Psoas muscle (tissue), 8 donors: ENCODE results near the gene MAP1LC3B2. TPM values are rescaled to one million over a fixed set of nuclear protein-coding genes. Genes with fewer than 3 reads are reported as not detected.

Source experiments
- ATAC-seq, 4 donors: fragments of 200-7000 bp; cut with Tn5 transposase; one replicate each; pipeline ENCODE4 v1.9.1; 2020; ENCODE audit warnings: moderate library complexity in 3 of 4, mild to moderate bottlenecking in 2 of 4
- DNase-seq, 2 donors: peaks; one replicate each; pipeline ENCODE4 v3.0.0-alpha.2; 2020
- H3K27ac ChIP-seq: fragments of 200-600 bp; one replicate; pipeline ENCODE4 v1.8.0; 2022
- H3K27me3 ChIP-seq, 3 donors: fragments of 200-600 bp in 1 of 3; one replicate each; pipeline versions ENCODE4 v1.6.1 to v1.8.0; 2013 to 2022; ENCODE audit warnings: low read length in 2 of 3, mild to moderate bottlenecking in 2 of 3, moderate library complexity in 1 of 3; ENCODE audit not compliant: insufficient read depth in 3 of 3
- H3K36me3 ChIP-seq, 2 donors: fragments of 200-600 bp in 1 of 2; one replicate each; pipeline versions ENCODE4 v1.6.1 to v1.8.0; 2013 to 2022; ENCODE audit warnings: low read depth in 1 of 2, mild to moderate bottlenecking in 1 of 2, moderate library complexity in 1 of 2; ENCODE audit not compliant: insufficient read depth in 1 of 2
- H3K4me1 ChIP-seq: fragments of 200-600 bp; one replicate; pipeline ENCODE4 v1.8.0; 2022
- H3K4me3 ChIP-seq: fragments of 200-600 bp; one replicate; pipeline ENCODE4 v1.8.0; 2022; ENCODE audit warnings: mild to moderate bottlenecking
- H3K9me3 ChIP-seq: fragments of 200-600 bp; one replicate; pipeline ENCODE4 v1.8.0; 2022
- CTCF ChIP-seq: fragments of 200-600 bp; IDR thresholded peaks from one replicate; pipeline ENCODE4 v1.8.0; 2022; ENCODE audit warnings: antibody characterized with exemption
- WGBS, 3 donors: extraction: QIAGEN DNeasy Blood & Tissue Kit; methylation state at CpG; one replicate each; pipeline versions ENCODE4 v1.1.6 to v1.1.7; 2013; 5-methylcytosine and 5-hydroxymethylcytosine counted together
- intact Hi-C, 2 donors: fragments of 100-400 bp; cut with DNase I; formaldehyde crosslinking; loops; one replicate each; pipeline versions ENCODE4 v1.11.0 to v1.14.2; 2022
- polyA plus RNA-seq, 3 donors: library from polyadenylated mRNA; stranded (reverse); fragments of 200-250 nt; gene quantifications; one replicate each; pipeline ENCODE4 v1.2.3, GENCODE V29; 2013
- total RNA-seq, 4 donors: library from RNA; stranded (reverse); fragmentation: NEBNext Ultra II Directional in 2 of 4; extraction: Animal tissue kit (Norgen Biotek cat#: 25700) in 2 of 4; gene quantifications; one replicate each; pipeline versions ENCODE4 v1.2.1 to v1.2.4, GENCODE V29; 2021 to 2023
- donor health status: healthy with polysubstance abuse.
- donor health status: DM: no; HTN: no; CAD: no; lungs with moderate emphysema.
- donor health status: Bipolar disorder and iron deficiency.
- donor health status: healthy.
- donor health status: DM: yes; HTN: yes; CAD: no.
- donor health status: DM: no; HTN: no; CAD: no.
- donor health status: DM: no; HTN: no; CAD: no.
- donor health status: DM: yes; HTN: yes; CAD: no.

Gene MAP1LC3B2
- total and polyA plus RNA-seq, 7 donors, result 1.4 to 9.2 (median 2.3) TPM

GRCh38 chr12:116533343-116534251, 25.6 kb upstream of the MAP1LC3B2 start:
- no peak for TF ChIP-seq CTCF
- peaks cover 13% of the 10 kb centered on the region for H3K4me1 ChIP-seq
- H3K27ac ChIP-seq, result peak overlapping the region; percentile 71
- 1 to 2% (median 1%) methylated on average over 25 to 32 of the region's 32 CpGs for WGBS, 3 donors
- no peaks in the 10 kb centered on the region for H3K27me3 ChIP-seq
- peak; percentile 74 to 84 (median 82) for ATAC-seq
- DNase-seq, result peak; percentile 66 to 80
- H3K9me3 ChIP-seq, result no peaks in the 10 kb centered on the region
- peak overlapping the region; percentile 72 for H3K4me3 ChIP-seq
- intact Hi-C loops, result no loop called here
- H3K36me3 ChIP-seq, result no peaks in the 10 kb centered on the region

- peaks cover 13% of the 10 kb centered on the region for H3K4me1 ChIP-seq
- no peaks in the 10 kb centered on the region for H3K9me3 ChIP-seq
- H3K4me3 ChIP-seq, result peak overlapping the region; percentile 72
- H3K36me3 ChIP-seq, result no peaks in the 10 kb centered on the region
- no peak for TF ChIP-seq CTCF
- H3K27ac ChIP-seq, result peak overlapping the region; percentile 71
- no peaks in the 10 kb centered on the region for H3K27me3 ChIP-seq
- peak; percentile 57 to 84 (median 77) for ATAC-seq
- no peak for DNase-seq
- intact Hi-C loops, result no loop called here
- WGBS, 3 donors, result 19 to 23% (median 19%) methylated on average over 25 to 30 of the region's 30 CpGs
These were observed 24.7 kb upstream of the MAP1LC3B2 start for GRCh38 chr12:116534311-116535121.

GRCh38 chr12:116535241-116535640, 23.9 kb upstream of the MAP1LC3B2 start:
- Histone ChIP-seq H3K9me3 (no peaks in the 10 kb centered on the region), H3K27ac (no peak overlapping the region), H3K36me3 (no peaks in the 10 kb centered on the region), H3K27me3 (no peaks in the 10 kb centered on the region), H3K4me1 (peaks cover 20% of the 10 kb centered on the region), H3K4me3 (no peak overlapping the region)
- DNase-seq, result no peak
- intact Hi-C loops, result no loop called here
- 60 to 66% (median 63%) methylated on average over 5 of the region's 5 CpGs for WGBS, 3 donors
- no peak for TF ChIP-seq CTCF
- no peak for ATAC-seq

- no peak for DNase-seq
- H3K9me3 ChIP-seq, result no peaks in the 10 kb centered on the region
- TF ChIP-seq CTCF, result no peak
- no peaks in the 10 kb centered on the region for H3K27me3 ChIP-seq
- H3K4me3 ChIP-seq, result no peak overlapping the region
- ATAC-seq, result no peak
- intact Hi-C loops, result no loop called here
- no peaks in the 10 kb centered on the region for H3K36me3 ChIP-seq
- no peak overlapping the region for H3K27ac ChIP-seq
- WGBS, 3 donors, result 72 to 83% (median 76%) methylated on average over 15 of the region's 15 CpGs
- peaks cover 24% of the 10 kb centered on the region for H3K4me1 ChIP-seq
These were observed 21.9 kb upstream of the MAP1LC3B2 start for GRCh38 chr12:116537101-116537904.
